Lower leg skin (tissue), 4 donors: ENCODE results near the gene GUCY1A1. TPM values are rescaled to one million over a fixed set of nuclear protein-coding genes. Genes with fewer than 3 reads are reported as not detected.

Experiments
- DNase-seq, 2 donors: peaks; one replicate each; pipeline ENCODE4 v3.0.0-alpha.2; 2019; ENCODE audit warnings: low spot score in 2 of 2
- H3K4me3 ChIP-seq: fragments of 200-600 bp; sonication (generic); 2 replicates; pipeline ENCODE4 v1.5.1; 2017; ENCODE audit warnings: mild to moderate bottlenecking, low read depth; ENCODE audit not compliant: poor library complexity, severe bottlenecking
- CTCF ChIP-seq, 3 donors: fragments of 450-650 bp; IDR thresholded peaks; one replicate each; pipeline ENCODE4 v1.5.1; 2016; ENCODE audit warnings: antibody characterized with exemption in 3 of 3, mild to moderate bottlenecking in 3 of 3, moderate library complexity in 2 of 3
- POLR2A ChIP-seq, 2 donors: fragments of 450-650 bp; IDR thresholded peaks; one replicate each; pipeline ENCODE4 v1.6.1; 2016 to 2017; ENCODE audit warnings: antibody characterized with exemption in 2 of 2, mild to moderate bottlenecking in 1 of 2, moderate library complexity in 1 of 2
- WGBS, 2 donors: methylation state at CpG; one replicate each; pipeline ENCODE4 v1.1.5; 2018; 5-methylcytosine and 5-hydroxymethylcytosine counted together
- intact Hi-C: fragments of 100-400 bp; cut with DNase I; formaldehyde crosslinking; loops from one replicate; pipeline ENCODE4 v1.15.0; 2023; ENCODE audit warnings: low total_unique reads
- total RNA-seq, 4 donors: library from RNA; depleted of rRNA; stranded (reverse); fragments of >200 nt; gene quantifications; one replicate each; pipeline ENCODE4 v1.1.0, GENCODE V29; 2016

Gene GUCY1A1
- total RNA-seq, 4 donors from 2014 or later = 1.5 to 12.9 (median 9.2) TPM

- no peak for DNase-seq
- H3K4me3 ChIP-seq = no peak overlapping the region
- TF ChIP-seq CTCF (IDR thresholded peaks at IDR 0.05) = no peak
- TF ChIP-seq POLR2A (IDR thresholded peaks at IDR 0.05) = no peak
- WGBS, 2 donors = 41 to 43% methylated on average over 2 of the region's 2 CpGs
- intact Hi-C loops = no loop called here
Observed at GRCh38 chr4:155706147-155706546, 39.5 kb downstream of the GUCY1A1 start.

DNA sequence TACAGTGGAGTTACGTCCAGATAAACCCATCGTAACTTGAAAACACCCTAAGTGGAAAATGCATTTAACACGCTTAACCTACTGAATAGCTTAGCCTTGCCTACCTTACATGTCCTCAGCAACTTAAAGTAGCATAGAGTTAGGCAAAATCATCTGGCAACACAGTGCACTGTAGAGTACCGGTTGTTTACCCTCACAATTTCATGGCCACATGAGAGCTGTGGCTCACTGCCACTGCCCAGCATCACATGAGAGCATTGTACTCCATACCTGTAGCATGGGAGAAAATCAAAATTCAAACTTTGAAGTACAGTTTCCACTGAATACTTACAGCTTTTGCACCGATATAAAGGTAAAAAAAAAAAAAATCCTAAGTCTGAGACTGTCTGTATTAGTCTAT lies 40.6 kb downstream of the GUCY1A1 start:
- intact Hi-C loops = no loop called here
- 93 to 96% methylated on average over 5 of the region's 5 CpGs for WGBS, 2 donors
- no peak for DNase-seq
- TF ChIP-seq POLR2A (IDR thresholded peaks at IDR 0.05) = no peak
- TF ChIP-seq CTCF (IDR thresholded peaks at IDR 0.05) = no peak
- no peak overlapping the region for H3K4me3 ChIP-seq

- TF ChIP-seq POLR2A (IDR thresholded peaks at IDR 0.05) = no peak
- no peak for TF ChIP-seq CTCF (IDR thresholded peaks at IDR 0.05)
- intact Hi-C loops = no loop called here
- no peak for DNase-seq
- H3K4me3 ChIP-seq = no peak overlapping the region
- 81 to 94% methylated on average over 1 of the region's 1 CpG for WGBS, 2 donors
Observed at GRCh38 chr4:155708782-155709181, 42.1 kb downstream of the GUCY1A1 start.

- H3K4me3 ChIP-seq = no peak overlapping the region
- intact Hi-C loops = no loop called here
- 71 to 75% methylated on average over 4 of the region's 4 CpGs for WGBS, 2 donors
- no peak for DNase-seq
- TF ChIP-seq POLR2A (IDR thresholded peaks at IDR 0.05) (no peak), CTCF (IDR thresholded peaks at IDR 0.05) (no peak)
Observed at GRCh38 chr4:155709918-155710317, 43.3 kb downstream of the GUCY1A1 start.

- H3K4me3 ChIP-seq = no peak overlapping the region
- no peak for DNase-seq
- WGBS, 2 donors = 50 to 72% methylated on average over 1 of the region's 1 CpG
- intact Hi-C loops = no loop called here
- no peak for TF ChIP-seq POLR2A (IDR thresholded peaks at IDR 0.05)
- TF ChIP-seq CTCF (IDR thresholded peaks at IDR 0.05) = no peak
Observed at GRCh38 chr4:155711556-155711955, 44.9 kb downstream of the GUCY1A1 start.

GRCh38 chr4:155712846-155713245 lies 46.2 kb downstream of the GUCY1A1 start:
- no peak overlapping the region for H3K4me3 ChIP-seq
- 82 to 89% methylated on average over 3 of the region's 3 CpGs for WGBS, 2 donors
- TF ChIP-seq POLR2A (IDR thresholded peaks at IDR 0.05) = no peak
- no peak for TF ChIP-seq CTCF (IDR thresholded peaks at IDR 0.05)
- DNase-seq = no peak
- intact Hi-C loops = no loop called here
